Activated CD4-positive, CD25-positive, alpha-beta regulatory T cell treated with anti-CD3 and anti-CD28 coated beads, Interleukin-2, amount 50 U/mL, for 72 hours (primary cell): ENCODE measurements around the gene THAP4.
A peak's percentile ranks its signal among the peaks of the same experiment; 100 is the strongest.

Experiments used
- DNase-seq: peaks from one replicate; pipeline ENCODE4 v3.0.0; 2021

THAP4 gene

DNA sequence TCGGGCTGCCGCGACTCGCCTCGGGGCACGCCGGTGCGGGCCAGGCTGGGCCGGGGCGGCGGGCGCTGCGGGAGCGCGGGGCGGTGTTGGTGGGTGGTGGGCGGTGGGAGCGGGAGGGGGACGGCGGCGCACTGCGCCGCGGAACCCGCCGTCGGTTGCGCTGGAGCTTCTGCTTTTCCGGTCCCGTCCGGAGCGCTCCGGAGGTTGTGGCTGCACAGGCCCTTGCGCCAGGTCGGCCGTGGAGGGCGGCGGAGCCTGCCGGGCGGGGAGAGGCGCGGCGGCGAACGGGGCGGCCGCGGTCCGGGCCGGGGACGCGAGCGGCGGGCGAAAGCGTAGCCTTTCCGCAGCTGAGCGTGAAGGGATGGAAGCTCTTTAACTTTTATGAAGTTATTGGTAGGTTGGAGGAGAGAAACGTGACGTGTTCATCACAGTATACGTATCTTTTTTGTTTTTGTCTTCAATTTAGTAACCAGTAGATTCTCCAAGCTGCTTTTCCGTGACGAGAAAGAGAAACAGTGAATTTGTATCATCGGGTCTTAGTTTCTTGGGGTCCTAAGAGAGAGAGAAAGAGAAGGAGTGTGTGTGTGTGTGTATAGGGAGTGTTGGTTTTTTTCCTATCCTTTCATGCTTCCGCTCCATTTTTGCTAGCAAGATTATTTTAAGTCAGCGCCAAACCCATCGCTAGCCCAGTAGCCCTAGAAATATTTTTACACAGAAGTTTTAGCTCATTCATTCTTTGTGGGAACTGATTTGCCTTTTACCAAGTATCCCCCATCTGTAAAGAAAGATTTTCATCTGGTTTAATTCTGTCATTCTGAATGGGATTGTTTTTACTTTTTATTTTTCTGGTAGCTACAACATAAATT, 1.1 kb upstream of the THAP4 start:
- no peak for DNase-seq

GRCh38 chr2:241636182-241637017, 558 bp downstream of the THAP4 start:
- peak; percentile 56 for DNase-seq

- DNase-seq: no peak
These were observed 1.2 kb downstream of the THAP4 start for GRCh38 chr2:241635756-241636155.

GRCh38 chr2:241633561-241633960, 3.4 kb downstream of the THAP4 start:
- DNase-seq: no peak

GRCh38 chr2:241632478-241633325, 4.3 kb downstream of the THAP4 start:
- DNase-seq: no peak

- no peak for DNase-seq
These were observed 7.1 kb downstream of the THAP4 start for GRCh38 chr2:241629762-241630435.

- DNase-seq: no peak
These were observed 9.3 kb downstream of the THAP4 start for GRCh38 chr2:241627675-241628074.

GRCh38 chr2:241620419-241620769, 16.6 kb downstream of the THAP4 start:
- peak; percentile 54 for DNase-seq

DNA sequence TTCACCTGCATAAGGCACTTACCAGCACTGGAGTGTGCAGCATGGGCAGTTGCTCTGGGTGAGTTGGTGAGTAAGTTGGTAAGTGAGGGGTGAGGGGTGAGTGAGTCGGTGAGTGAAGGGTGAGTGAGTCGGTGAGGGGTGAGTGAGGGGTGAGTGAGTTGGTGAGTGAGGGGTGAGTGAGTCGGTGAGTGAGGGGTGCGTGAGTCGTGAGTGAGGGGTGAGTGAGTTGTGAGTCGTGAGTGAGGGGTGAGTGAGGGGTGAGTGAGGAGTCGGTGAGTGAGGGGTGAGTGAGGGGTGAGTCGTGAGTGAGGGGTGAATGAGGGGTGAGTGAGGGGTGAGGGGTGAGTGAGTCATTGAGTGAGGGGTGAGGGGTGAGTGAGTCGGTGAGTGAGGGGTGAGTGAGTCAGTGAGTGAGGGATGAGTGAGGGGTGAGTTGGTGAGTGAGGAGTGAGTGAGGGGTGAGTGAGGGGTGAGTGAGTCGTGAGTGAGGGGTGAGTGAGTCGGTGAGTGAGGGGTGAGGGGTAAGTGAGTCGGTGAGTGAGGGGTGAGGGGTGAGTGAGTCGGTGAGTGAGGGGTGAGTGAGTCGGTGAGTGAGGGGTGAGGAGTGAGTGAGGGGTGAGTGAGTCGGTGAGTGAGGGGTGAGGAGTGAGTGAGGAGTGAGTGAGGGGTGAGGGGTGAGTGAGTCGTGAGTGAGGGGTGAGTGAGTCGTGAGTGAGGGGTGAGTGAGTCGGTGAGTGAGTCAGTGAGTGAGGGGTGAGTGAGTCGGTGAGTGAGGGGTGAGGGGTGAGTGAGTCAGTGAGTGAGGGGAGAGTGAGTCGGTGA, 17.1 kb downstream of the THAP4 start:
- no peak for DNase-seq

- DNase-seq: no peak
These were observed 18.1 kb downstream of the THAP4 start for GRCh38 chr2:241618829-241619228.

DNA sequence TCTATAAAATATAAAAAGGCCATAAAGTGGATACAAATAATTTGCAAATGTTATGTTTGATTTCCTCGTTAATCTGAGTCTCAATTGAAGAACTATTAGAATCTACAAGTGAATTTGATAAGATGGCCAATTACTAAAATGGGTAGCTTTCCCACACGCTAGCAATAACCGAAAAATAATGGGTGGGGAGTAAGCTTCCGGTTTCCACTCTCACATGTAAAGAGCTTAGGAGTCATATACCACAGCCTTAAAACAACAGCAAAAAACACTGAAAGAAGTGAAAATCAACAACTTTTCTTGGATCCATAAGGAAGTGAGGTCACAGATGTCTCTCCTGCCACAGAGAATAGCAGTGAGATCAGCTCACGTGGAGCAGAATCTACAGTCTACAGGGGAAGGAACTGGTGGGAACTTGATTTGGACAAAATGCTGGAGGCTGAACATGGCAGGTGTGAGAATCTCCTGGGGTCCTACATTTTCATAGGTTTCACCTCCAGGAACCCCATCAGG, 18.6 kb downstream of the THAP4 start:
- no peak for DNase-seq

GRCh38 chr2:241617431-241618154, 19.4 kb downstream of the THAP4 start:
- DNase-seq: no peak

DNA sequence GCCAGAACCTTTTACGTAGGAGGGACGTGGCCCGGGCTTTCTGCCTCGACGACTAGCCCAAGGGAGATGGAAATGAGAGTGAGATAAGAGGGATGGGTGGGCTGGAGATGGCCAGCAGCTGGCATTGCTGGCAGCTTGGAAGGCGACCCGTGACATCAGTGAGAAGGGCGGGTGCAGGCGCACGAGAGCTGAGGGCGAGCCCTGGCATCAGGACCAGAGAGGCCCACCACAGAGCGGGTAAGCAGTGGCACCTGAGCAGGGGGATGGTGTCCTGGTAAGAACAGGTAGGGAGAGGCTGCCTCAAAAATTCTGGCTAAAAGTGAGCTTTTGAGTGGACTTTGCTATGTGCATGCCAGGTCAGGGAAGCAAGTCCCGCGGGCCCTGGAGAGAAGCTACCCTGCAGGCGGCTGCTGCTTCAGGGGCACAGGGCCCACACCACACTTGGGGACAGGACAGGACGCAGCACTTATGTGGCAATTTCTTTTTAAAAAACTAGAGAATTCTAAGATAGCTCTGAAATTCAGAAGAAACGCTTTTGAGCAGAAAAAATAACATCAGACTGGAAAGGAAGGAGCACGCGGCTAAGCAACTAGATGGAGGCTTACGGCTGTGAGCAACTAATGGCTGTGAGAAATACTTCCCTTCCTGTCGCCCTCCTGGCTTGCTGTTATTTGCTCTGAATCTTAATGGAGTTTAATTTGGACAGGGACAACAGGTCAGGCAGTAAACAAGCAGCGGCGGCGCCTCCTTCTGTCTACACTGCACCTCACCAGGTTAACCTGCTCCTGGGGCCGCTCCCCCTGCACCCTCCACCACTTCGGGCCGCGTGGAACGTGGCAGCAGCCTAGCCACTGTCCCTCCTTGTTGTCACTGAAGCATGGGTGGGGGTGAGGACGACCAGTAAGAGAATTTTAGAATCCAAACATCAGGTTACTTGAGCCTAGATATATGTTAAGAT, 20.5 kb downstream of the THAP4 start:
- DNase-seq: no peak

GRCh38 chr2:241615522-241616052, 21.4 kb downstream of the THAP4 start:
- no peak for DNase-seq

DNA sequence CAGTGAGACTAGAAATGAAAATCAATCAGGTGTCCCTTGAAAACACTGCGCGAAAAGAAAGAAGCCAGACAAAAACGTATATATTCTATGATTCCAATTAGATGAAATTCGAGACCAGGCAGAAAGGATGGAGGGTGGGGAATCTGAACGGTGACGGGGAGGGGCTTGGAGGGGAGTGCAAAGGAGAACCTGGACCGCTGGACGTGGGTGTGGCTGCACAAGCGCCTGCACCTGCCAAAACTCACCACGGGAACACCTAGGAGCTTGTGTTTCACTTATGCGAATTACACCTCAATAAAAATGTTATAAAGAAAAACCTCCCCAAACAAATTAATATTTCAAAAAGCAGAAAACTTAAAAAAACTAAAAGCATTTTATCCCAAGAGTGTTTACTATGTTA, 21.9 kb downstream of the THAP4 start:
- DNase-seq: no peak

- no peak for DNase-seq
These were observed 23.8 kb downstream of the THAP4 start for GRCh38 chr2:241613017-241613780.

GRCh38 chr2:241612156-241613016, 24.6 kb downstream of the THAP4 start:
- DNase-seq: no peak
